Measurements from ENCODE around the gene GRIK4. TPM values are rescaled to one million over a fixed set of nuclear protein-coding genes. Genes with fewer than 3 reads are reported as not detected.

Gene GRIK4
- polyA plus RNA-seq, 1 experiment = not detected

- DNase-seq (ENCODE audit: low read depth) = no peak
- no peak for TF ChIP-seq CTCF (IDR thresholded peaks at IDR 0.05; ENCODE audit: insufficient read depth, low read depth, low read length)
- H3K36me3 ChIP-seq (ENCODE audit: control insufficient read depth, insufficient read depth, low read length) = peaks cover 8% of the 10 kb centered on the region
- H3K4me3 ChIP-seq (ENCODE audit: low read depth, low read length) = no peak overlapping the region
- ChIA-PET POLR2A (no interaction called here), CTCF (interaction anchor here (0.6 to 1.4 kb wide), 2 partner anchors 59 to 110 kb away, joined by 3 to 4 read pairs; no protein-coding TSS in a partner anchor)
- H3K27me3 ChIP-seq (ENCODE audit: control insufficient read depth, insufficient read depth, low read length) = no peaks in the 10 kb centered on the region
These were observed 39.6 kb upstream of the GRIK4 start for GRCh38 chr11:120471994-120472393.

GRCh38 chr11:120473503-120473902 lies 38.0 kb upstream of the GRIK4 start:
- CTCF ChIA-PET = interaction anchor here (1.4 kb wide), 1 partner anchor 58 kb away, joined by 4 read pairs; no protein-coding TSS in a partner anchor
- TF ChIP-seq CTCF (IDR thresholded peaks at IDR 0.05; ENCODE audit: insufficient read depth, low read depth, low read length) = no peak
- Histone ChIP-seq H3K27me3 (ENCODE audit: control insufficient read depth, insufficient read depth, low read length) (no peaks in the 10 kb centered on the region), H3K4me3 (ENCODE audit: low read depth, low read length) (no peak overlapping the region), H3K36me3 (ENCODE audit: control insufficient read depth, insufficient read depth, low read length) (peaks cover 5% of the 10 kb centered on the region)
- DNase-seq (ENCODE audit: low read depth) = no peak
- POLR2A ChIA-PET = no interaction called here

- H3K36me3 ChIP-seq (ENCODE audit: control insufficient read depth, insufficient read depth, low read length) = peaks cover 6% of the 10 kb centered on the region
- H3K4me3 ChIP-seq (ENCODE audit: low read depth, low read length) = no peak overlapping the region
- POLR2A ChIA-PET = no interaction called here
- no peak for TF ChIP-seq CTCF (IDR thresholded peaks at IDR 0.05; ENCODE audit: insufficient read depth, low read depth, low read length)
- DNase-seq (ENCODE audit: low read depth) = no peak
- CTCF ChIA-PET = interaction anchor here (0.6 to 0.7 kb wide), 2 partner anchors 47 to 148 kb away, joined by 3 read pairs; no protein-coding TSS in a partner anchor
- no peaks in the 10 kb centered on the region for H3K27me3 ChIP-seq (ENCODE audit: control insufficient read depth, insufficient read depth, low read length)
These were observed 29.4 kb upstream of the GRIK4 start for GRCh38 chr11:120482149-120482548.

- no peak for TF ChIP-seq CTCF (IDR thresholded peaks at IDR 0.05; ENCODE audit: insufficient read depth, low read depth, low read length)
- no peak overlapping the region for H3K4me3 ChIP-seq (ENCODE audit: low read depth, low read length)
- no peaks in the 10 kb centered on the region for H3K27me3 ChIP-seq (ENCODE audit: control insufficient read depth, insufficient read depth, low read length)
- CTCF ChIA-PET = no interaction called here
- POLR2A ChIA-PET = no interaction called here
- DNase-seq (ENCODE audit: low read depth) = no peak
- peaks cover 5% of the 10 kb centered on the region for H3K36me3 ChIP-seq (ENCODE audit: control insufficient read depth, insufficient read depth, low read length)
These were observed 26.8 kb upstream of the GRIK4 start for GRCh38 chr11:120484722-120485121.

- Histone ChIP-seq H3K4me3 (ENCODE audit: low read depth, low read length) (no peak overlapping the region), H3K36me3 (ENCODE audit: control insufficient read depth, insufficient read depth, low read length) (peaks cover 5% of the 10 kb centered on the region), H3K27me3 (ENCODE audit: control insufficient read depth, insufficient read depth, low read length) (no peaks in the 10 kb centered on the region)
- no peak for DNase-seq (ENCODE audit: low read depth)
- TF ChIP-seq CTCF (IDR thresholded peaks at IDR 0.05; ENCODE audit: insufficient read depth, low read depth, low read length) = no peak
- ChIA-PET CTCF (interaction anchor here (1.1 kb wide), 1 partner anchor 61 kb away, joined by 3 read pairs; no protein-coding TSS in a partner anchor), POLR2A (no interaction called here)
These were observed 25.4 kb upstream of the GRIK4 start for GRCh38 chr11:120486138-120486537.

All from BJ (cell line).